B cell (primary cell): ENCODE results near the gene PPP1R26. TPM values are rescaled to one million over a fixed set of nuclear protein-coding genes. Genes with fewer than 3 reads are reported as not detected.

ENCODE experiments used
- ATAC-seq: fragments of 200-7000 bp; cut with Tn5 transposase; one replicate; pipeline ENCODE4 v1.10.0; 2021; ENCODE audit warnings: low read depth, mild to moderate bottlenecking, moderate number of reproducible peaks, moderate library complexity
- CTCF ChIA-PET: fragments of 350-600 bp; sonication (Branson Sonifier 250); formaldehyde crosslinking; loops from one replicate; lab custom pipeline; 2021; ENCODE audit warnings: antibody characterized with exemption, inconsistent platforms; lab: Charles Lee
- POLR2A ChIA-PET: fragments of 350-600 bp; sonication (Branson Sonifier 250); formaldehyde crosslinking; loops from one replicate; lab custom pipeline; 2021; ENCODE audit warnings: antibody characterized with exemption; lab: Charles Lee
- DNase-seq: peaks from one replicate; pipeline ENCODE4 v3.0.0; 2013
- H2AFZ ChIP-seq: 2 replicates; pipeline ENCODE4 v1.6.1; 2012; ENCODE audit warnings: mild to moderate bottlenecking, low read depth, low read length; ENCODE audit not compliant: insufficient read depth, poor library complexity, severe bottlenecking
- H3K27ac ChIP-seq, 2 donors: 1 replicate in 1 of 2; 2 replicates in 1 of 2; pipeline ENCODE4 v1.5.1; 2012 to 2013; ENCODE audit warnings: low read length in 2 of 2, mild to moderate bottlenecking in 2 of 2, moderate library complexity in 1 of 2
- H3K27me3 ChIP-seq, 4 experiments: fragments of 200-600 bp in 1 of 4; sonication (generic) in 1 of 4; replicated peaks in 1 of 4; 1 replicate in 2 of 4; 2 replicates in 2 of 4; pipeline versions ENCODE4 v1.6.1 to v1.7.0; 2013 to 2016; ENCODE audit warnings: low read length in 3 of 4, mild to moderate bottlenecking in 2 of 4, mixed read lengths in 1 of 4, moderate library complexity in 1 of 4; ENCODE audit not compliant: insufficient read depth in 4 of 4, control insufficient read depth in 3 of 4; ENCODE audit errors: control extremely low read depth in 1 of 4
- H3K36me3 ChIP-seq, 2 experiments: replicated peaks in 1 of 2; 1 replicate in 1 of 2; 2 replicates in 1 of 2; pipeline versions ENCODE4 v1.6.1 to v1.7.1; 2013; ENCODE audit warnings: low read length in 1 of 2; ENCODE audit not compliant: insufficient read depth in 2 of 2, control insufficient read depth in 1 of 2; ENCODE audit errors: control extremely low read depth in 1 of 2, extremely low read depth in 1 of 2
- H3K4me1 ChIP-seq, 2 donors: fragments of 200-600 bp in 1 of 2; sonication (generic) in 1 of 2; 1 replicate in 1 of 2; 2 replicates in 1 of 2; pipeline versions ENCODE4 v1.5.1 to v1.6.1; 2013 to 2017; ENCODE audit warnings: low read length in 2 of 2; ENCODE audit not compliant: control insufficient read depth in 2 of 2, insufficient read depth in 2 of 2
- H3K4me2 ChIP-seq: replicated peaks from 2 replicates; pipeline ENCODE3; 2012; ENCODE audit warnings: mild to moderate bottlenecking, low read depth, low read length; ENCODE audit not compliant: poor library complexity, severe bottlenecking
- H3K4me3 ChIP-seq, 5 experiments: fragments of 200-600 bp in 1 of 5; sonication (generic) in 1 of 5; 1 replicate in 3 of 5; 2 replicates in 2 of 5; pipeline versions ENCODE4 v1.5.1 to v1.7.0; 2011 to 2016; ENCODE audit warnings: low read length in 4 of 5, mild to moderate bottlenecking in 4 of 5, low read depth in 2 of 5, control low read depth in 1 of 5, moderate library complexity in 1 of 5; ENCODE audit not compliant: insufficient read depth in 1 of 5; ENCODE audit errors: control extremely low read depth in 1 of 5, extremely low read depth in 1 of 5
- H3K79me2 ChIP-seq: fragments of 200-600 bp; sonication (generic); one replicate; pipeline ENCODE4 v1.6.0; 2016; ENCODE audit warnings: low read length; ENCODE audit not compliant: control insufficient read depth, insufficient read depth
- H3K9ac ChIP-seq: fragments of 200-600 bp; sonication (generic); 2 replicates; pipeline ENCODE4 v1.6.1; 2017; ENCODE audit warnings: mild to moderate bottlenecking, low read length, moderate library complexity
- H3K9me3 ChIP-seq, 3 donors: one replicate each; pipeline versions ENCODE4 v1.6.1 to v1.7.1; 2013; ENCODE audit warnings: low read length in 2 of 3; ENCODE audit not compliant: control insufficient read depth in 2 of 3, insufficient read depth in 1 of 3; ENCODE audit errors: control extremely low read depth in 1 of 3
- H4K20me1 ChIP-seq: 2 replicates; pipeline ENCODE4 v1.6.0; 2012; ENCODE audit warnings: mild to moderate bottlenecking, low read length; ENCODE audit not compliant: insufficient read depth, control insufficient read depth, poor library complexity, severe bottlenecking
- H3K27ac Mint-ChIP-seq: one replicate; pipeline ENCODE4 v1.8.0; 2021; ENCODE audit warnings: mixed read lengths
- H3K27me3 Mint-ChIP-seq: one replicate; pipeline ENCODE4 v1.8.0; 2021; ENCODE audit warnings: mixed read lengths
- H3K4me1 Mint-ChIP-seq: one replicate; pipeline ENCODE4 v1.8.0; 2021; ENCODE audit warnings: mixed read lengths
- H3K4me3 Mint-ChIP-seq: one replicate; pipeline ENCODE4 v1.8.0; 2021; ENCODE audit warnings: mixed read lengths
- H3K9me3 Mint-ChIP-seq: one replicate; pipeline ENCODE4 v1.8.0; 2022; ENCODE audit warnings: mixed read lengths; ENCODE audit not compliant: insufficient read depth
- EZH2 ChIP-seq: IDR thresholded peaks from 2 replicates; pipeline ENCODE4 v1.6.1; 2012; ENCODE audit warnings: borderline replicate concordance, low read depth, mild to moderate bottlenecking, moderate library complexity, low read length; ENCODE audit not compliant: insufficient read depth, poor library complexity, severe bottlenecking
- WGBS: methylation state at CpG from one replicate; pipeline ENCODE4 v1.1.5; 2013; ENCODE audit warnings: missing lambda C conversion rate; ENCODE audit not compliant: insufficient coverage; 5-methylcytosine and 5-hydroxymethylcytosine counted together
- intact Hi-C: fragments of 100-400 bp; cut with micrococcal nuclease; formaldehyde crosslinking; loops from one replicate; pipeline ENCODE4 v1.10.0; 2022
- polyA plus RNA-seq: library from polyadenylated mRNA; depleted of rRNA; stranded (reverse); fragments of >200 nt; gene quantifications from 2 replicates; pipeline ENCODE4 v1.2.3, GENCODE V29; 2012
- total RNA-seq, 2 donors: library from RNA; stranded (reverse); fragments of 120-200 nt in 1 of 2; gene quantifications; 1 replicate in 1 of 2; 2 replicates in 1 of 2; pipeline versions ENCODE4 v1.2.3 to v1.2.4, GENCODE V29; 2013 to 2022
- TF ChIP-seq, protein P1 (sequence below): fragments of 200-600 bp; IDR thresholded peaks from one replicate; pipeline ENCODE4 v1.8.0; 2022; ENCODE audit warnings: antibody characterized with exemption, mild to moderate bottlenecking

Gene PPP1R26
- total and polyA plus RNA-seq, 2 donors (not counting 1 experiment from before 2014, with no cell fraction given), result 1.9 to 7.8 TPM

DNA sequence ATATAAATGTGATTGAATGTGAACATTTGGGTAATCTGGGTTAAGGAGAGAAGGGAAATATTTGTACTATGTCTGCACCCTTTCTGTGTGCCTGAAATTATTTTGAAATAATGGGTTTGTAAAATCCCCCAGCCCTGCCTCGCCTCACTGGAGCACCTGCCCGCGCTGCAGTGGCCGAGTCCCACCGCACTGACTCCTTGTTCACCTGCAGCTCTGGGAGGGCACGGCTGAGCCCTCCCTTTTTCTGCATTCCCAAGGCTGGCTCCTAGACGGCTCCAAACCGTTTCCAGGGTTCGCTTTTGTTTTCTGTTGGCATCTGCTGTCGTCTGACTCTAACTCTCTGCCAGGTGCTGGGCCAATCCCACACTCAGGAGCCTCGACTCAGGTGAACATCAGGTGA is 17.6 kb upstream of the PPP1R26 start:
- Histone ChIP-seq H3K4me3 (no peak overlapping the region), H3K4me2 (no peak overlapping the region), H4K20me1 (no peaks in the 10 kb centered on the region), H3K36me3 (no peaks in the 10 kb centered on the region), H3K27ac (no peak overlapping the region), H3K27me3 (peaks cover 0 to 3% (median 0%) of the 10 kb centered on the region in 4 experiments), H2AFZ (no peak overlapping the region), H3K9me3 (peaks cover 0 to under 1% (median 0%) of the 10 kb centered on the region in 3 donors), H3K79me2 (no peaks in the 10 kb centered on the region), H3K4me1 (no peaks in the 10 kb centered on the region), H3K9ac (no peak overlapping the region)
- WGBS, result 83% methylated on average over 11 of the region's 11 CpGs
- Mint-ChIP-seq H3K9me3 (peaks cover 5% of the 10 kb centered on the region), H3K27me3 (peaks cover 33% of the 10 kb centered on the region), H3K4me3 (no peak overlapping the region), H3K27ac (no peak overlapping the region), H3K4me1 (no peaks in the 10 kb centered on the region)
- CTCF ChIA-PET, result no interaction called here
- no peak for TF ChIP-seq EZH2
- TF ChIP-seq, protein P1, sequence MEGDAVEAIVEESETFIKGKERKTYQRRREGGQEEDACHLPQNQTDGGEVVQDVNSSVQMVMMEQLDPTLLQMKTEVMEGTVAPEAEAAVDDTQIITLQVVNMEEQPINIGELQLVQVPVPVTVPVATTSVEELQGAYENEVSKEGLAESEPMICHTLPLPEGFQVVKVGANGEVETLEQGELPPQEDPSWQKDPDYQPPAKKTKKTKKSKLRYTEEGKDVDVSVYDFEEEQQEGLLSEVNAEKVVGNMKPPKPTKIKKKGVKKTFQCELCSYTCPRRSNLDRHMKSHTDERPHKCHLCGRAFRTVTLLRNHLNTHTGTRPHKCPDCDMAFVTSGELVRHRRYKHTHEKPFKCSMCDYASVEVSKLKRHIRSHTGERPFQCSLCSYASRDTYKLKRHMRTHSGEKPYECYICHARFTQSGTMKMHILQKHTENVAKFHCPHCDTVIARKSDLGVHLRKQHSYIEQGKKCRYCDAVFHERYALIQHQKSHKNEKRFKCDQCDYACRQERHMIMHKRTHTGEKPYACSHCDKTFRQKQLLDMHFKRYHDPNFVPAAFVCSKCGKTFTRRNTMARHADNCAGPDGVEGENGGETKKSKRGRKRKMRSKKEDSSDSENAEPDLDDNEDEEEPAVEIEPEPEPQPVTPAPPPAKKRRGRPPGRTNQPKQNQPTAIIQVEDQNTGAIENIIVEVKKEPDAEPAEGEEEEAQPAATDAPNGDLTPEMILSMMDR, result no peak
- POLR2A ChIA-PET, result no interaction called here
- intact Hi-C loops, result no loop called here
- no peak for DNase-seq
- no peak for ATAC-seq

DNA sequence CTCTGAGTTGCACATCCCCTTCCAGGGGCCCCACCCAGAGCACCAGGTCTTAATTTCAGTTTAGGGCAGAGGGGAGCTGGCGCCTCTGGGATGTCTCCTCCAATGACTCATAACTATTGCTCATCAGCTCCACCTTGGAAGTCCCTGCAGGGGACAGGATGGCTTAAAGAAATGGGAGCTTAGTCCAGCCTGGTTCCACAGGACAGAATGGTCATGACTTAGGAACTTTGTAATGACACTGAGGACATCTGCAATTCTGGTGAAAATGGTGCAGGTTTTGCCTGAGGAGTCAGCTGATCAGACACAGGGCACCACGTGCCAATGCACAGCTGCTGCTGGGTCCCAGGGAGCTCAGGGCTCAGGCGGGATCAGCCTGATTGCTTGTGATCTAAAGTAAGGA is 16.4 kb upstream of the PPP1R26 start:
- DNase-seq, result no peak
- no peaks in the 10 kb centered on the region for H3K4me1 Mint-ChIP-seq
- no peak overlapping the region for H3K27ac Mint-ChIP-seq
- no peak overlapping the region for H3K4me3 Mint-ChIP-seq
- no peak overlapping the region for H2AFZ ChIP-seq
- H3K4me3 ChIP-seq, result no peak overlapping the region
- WGBS, result 67% methylated on average over 1 of the region's 3 CpGs
- no peaks in the 10 kb centered on the region for H4K20me1 ChIP-seq
- peaks cover 39% of the 10 kb centered on the region for H3K27me3 Mint-ChIP-seq
- TF ChIP-seq EZH2, result no peak
- TF ChIP-seq, protein P1, result no peak
- H3K36me3 ChIP-seq, result no peaks in the 10 kb centered on the region
- ATAC-seq, result no peak
- no peaks in the 10 kb centered on the region for H3K4me1 ChIP-seq
- no peak overlapping the region for H3K4me2 ChIP-seq
- H3K79me2 ChIP-seq, result no peaks in the 10 kb centered on the region
- ChIA-PET POLR2A (no interaction called here), CTCF (no interaction called here)
- H3K9me3 ChIP-seq, result no peaks in the 10 kb centered on the region
- peaks cover 5% of the 10 kb centered on the region for H3K9me3 Mint-ChIP-seq
- intact Hi-C loops, result no loop called here
- peaks cover 0 to 3% (median 1%) of the 10 kb centered on the region in 4 experiments for H3K27me3 ChIP-seq
- no peak overlapping the region for H3K9ac ChIP-seq
- no peak overlapping the region for H3K27ac ChIP-seq
